ENCODE measurements around the gene CEP83. TPM values are rescaled to one million over a fixed set of nuclear protein-coding genes. Genes with fewer than 3 reads are reported as not detected.

Gene CEP83
- total and polyA plus RNA-seq, 2 experiments from 2014 or later: 29.8 to 33.7 TPM

- Mint-ChIP-seq H3K27ac (no peak overlapping the region), H3K36me3 (ENCODE audit: low read depth) (no peaks in the 10 kb centered on the region; the same call in 2 of the 3 replicates)
- ATAC-seq: no peak
These were observed 186.4 kb downstream of the CEP83 start for GRCh38 chr12:94273272-94273671.

More at GRCh38 chr12:94273272-94273671, 186.4 kb downstream of the CEP83 start:
- no peaks in the 10 kb centered on the region for H3K27me3 ChIP-seq (ENCODE audit: insufficient read depth)
- H2AFZ ChIP-seq: no peak overlapping the region
- Mint-ChIP-seq H3K4me3 (no peak overlapping the region), H3K27me3 (ENCODE audit: insufficient read depth, low read depth, poor library complexity) (no peaks in the 10 kb centered on the region), H3K4me1 (peaks cover 21% of the 10 kb centered on the region), H3K9me3 (no peaks in the 10 kb centered on the region)
- no peak overlapping the region for H3K4me2 ChIP-seq
- TF ChIP-seq EZH2phosphoT487 (IDR thresholded peaks at IDR 0.05; ENCODE audit: unreplicated experiment) (no peak), ZNF462 (CRISPR knock-in tag; IDR thresholded peaks at IDR 0.05) (no peak), EZH2 (IDR thresholded peaks at IDR 0.05; ENCODE audit: low read depth, unreplicated experiment) (no peak), ZNF114 (CRISPR knock-in tag; IDR thresholded peaks at IDR 0.05) (no peak), NANOG (IDR thresholded peaks at IDR 0.05; ENCODE audit: borderline replicate concordance) (no peak), JUNB (IDR thresholded peaks at IDR 0.05; ENCODE audit: unreplicated experiment) (no peak), CREB1 (CRISPR knock-in tag; IDR thresholded peaks at IDR 0.05; ENCODE audit: low read depth) (no peak), ZNF331 (CRISPR knock-in tag; IDR thresholded peaks at IDR 0.05; ENCODE audit: low read depth) (no peak)
- H4K20me1 ChIP-seq (replicated peaks; ENCODE audit: insufficient read depth): no peaks in the 10 kb centered on the region
- peaks cover 9% of the 10 kb centered on the region; the same call in 1 of the 2 replicates for H3K9me2 ChIP-seq (ENCODE audit: insufficient read depth)
- H3K4me3 ChIP-seq: no peak overlapping the region
- peaks cover 18% of the 10 kb centered on the region for H3K4me1 ChIP-seq (ENCODE audit: insufficient read depth)
- DNase-seq (ENCODE audit: low spot score): no peak
- H3K79me2 ChIP-seq (replicated peaks; ENCODE audit: insufficient read depth): no peaks in the 10 kb centered on the region
- no peaks in the 10 kb centered on the region for H3F3A ChIP-seq (replicated peaks; ENCODE audit: low read depth)
- H3K27ac ChIP-seq (ENCODE audit: low read depth): no peak overlapping the region
- H3K36me3 ChIP-seq (ENCODE audit: insufficient read depth): no peaks in the 10 kb centered on the region

All from GM23338 (cell line).